Measurements from ENCODE around the gene EIF2AK2. TPM values are rescaled to one million over a fixed set of nuclear protein-coding genes. Genes with fewer than 3 reads are reported as not detected.
"Not testable (repeated sequence)": the region's sequence is repeated elsewhere in the genome, so short reads cannot be mapped to it uniquely, and the experiment has no call there.

EIF2AK2 gene
- total RNA-seq, result 37.6 TPM
- 6.4 TPM for polyA plus RNA-seq (ENCODE audit: insufficient read depth, low read depth, low replicate concordance)
- long read RNA-seq, donor 1, partial matches to known transcripts, result 0 of 4 reads
- long read RNA-seq, donor 1, other reads (novel, unspliced or antisense), result 0 of 4 reads
- long read RNA-seq, donor 2, full-length matches to known transcripts, result 4 of 4 reads
- long read RNA-seq, donor 2, partial matches to known transcripts, result 0 of 4 reads
- long read RNA-seq, donor 2, other reads (novel, unspliced or antisense), result 0 of 4 reads
- long read RNA-seq, donor 3, full-length matches to known transcripts, result 5 of 5 reads
- long read RNA-seq, donor 3, partial matches to known transcripts, result 0 of 5 reads
- long read RNA-seq, donor 3, other reads (novel, unspliced or antisense), result 0 of 5 reads
- long read RNA-seq, donor 4, partial matches to known transcripts, result 0 of 1 reads
- long read RNA-seq, donor 4, other reads (novel, unspliced or antisense), result 0 of 1 reads
- long read RNA-seq, donor 5, result 0 reads
- long read RNA-seq, donor 6, partial matches to known transcripts, result 0 of 2 reads
- long read RNA-seq, donor 6, other reads (novel, unspliced or antisense), result 0 of 2 reads
- long read RNA-seq, donor 7, full-length matches to known transcripts, result 8 of 30 reads
- long read RNA-seq, donor 7, partial matches to known transcripts, result 8 of 30 reads
- long read RNA-seq, donor 7, other reads (novel, unspliced or antisense), result 14 of 30 reads
- long read RNA-seq, donor 8, transcript EIF2AK2-206 (3 exons, 411 nt), result major isoform, 5 of 62 reads
- long read RNA-seq, donor 8, partial matches to known transcripts, result 52 of 62 reads
- long read RNA-seq, donor 8, other reads (novel, unspliced or antisense), result 5 of 62 reads
- long read RNA-seq, donor 9, partial matches to known transcripts, result 0 of 3 reads
- long read RNA-seq, donor 9, other reads (novel, unspliced or antisense), result 0 of 3 reads
- long read RNA-seq, donor 10, partial matches to known transcripts, result 0 of 3 reads
- long read RNA-seq, donor 10, other reads (novel, unspliced or antisense), result 0 of 3 reads

DNA sequence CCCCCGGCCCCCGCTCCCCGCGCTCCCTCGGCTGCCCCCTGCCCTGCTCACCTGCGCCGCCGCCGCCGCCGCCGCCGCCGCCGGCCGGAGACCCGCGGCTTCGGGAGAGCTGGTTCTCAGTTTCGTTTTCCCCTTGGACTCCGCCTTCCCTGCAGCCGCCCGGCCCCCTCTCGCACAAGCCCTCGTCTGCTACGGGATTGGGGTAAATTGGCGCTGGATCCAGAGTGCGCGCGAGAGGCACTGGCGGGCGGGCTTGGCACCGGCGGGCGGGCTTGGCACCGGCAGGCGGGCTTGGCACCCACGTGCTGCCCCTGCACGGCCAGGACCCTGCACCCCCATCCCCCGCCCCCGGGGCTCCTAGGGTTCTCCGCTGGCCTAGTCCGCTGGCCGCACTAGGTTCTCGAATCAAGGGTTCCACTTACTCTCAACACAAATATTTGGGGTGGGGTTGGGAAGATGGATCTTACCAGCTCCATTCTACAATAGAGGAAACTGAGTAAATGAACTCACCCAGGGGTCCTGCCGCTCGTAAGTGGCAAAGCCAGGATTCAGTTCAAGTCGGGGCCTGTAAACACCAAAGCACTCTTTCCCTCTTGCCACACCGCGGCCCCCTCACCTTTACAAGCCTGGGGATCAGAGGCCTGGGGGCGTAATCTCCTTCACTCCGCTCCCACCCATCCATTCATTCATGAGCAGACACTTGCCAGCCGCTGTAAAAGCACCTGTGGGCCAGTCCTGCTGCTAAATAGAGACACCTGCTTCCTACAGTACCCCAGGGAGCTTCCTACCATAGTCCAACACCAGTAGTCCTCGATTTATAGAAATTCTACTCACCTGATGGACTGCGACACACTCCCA, at the start of gene EIF2AK2:
Gene EIF2AK2, minus strand, starts transcription at position 124 of the 858 bp plus-strand sequence. CDS start 9,174 bp downstream, outside the sequence.
- H3K9me3 ChIP-seq (ENCODE audit: control insufficient read depth in 2 of 3, insufficient read depth in 1 of 3, low read length in 3 of 3), result no peaks in the 10 kb centered on the region
- intact Hi-C loops (cut with DNase I), result no loop called here
- peaks cover 0 to 4% (median 0%) of the 10 kb centered on the region in 3 donors for H3K36me3 ChIP-seq (ENCODE audit: control insufficient read depth in 2 of 3, insufficient read depth in 3 of 3, low read length in 3 of 3)
- H3K27me3 ChIP-seq (ENCODE audit: control insufficient read depth, insufficient read depth, low read length), result no peaks in the 10 kb centered on the region
- peaks cover 0 to 11% (median 10%) of the 10 kb centered on the region in 3 donors for H3K4me1 ChIP-seq (ENCODE audit: control insufficient read depth in 2 of 3, insufficient read depth in 2 of 3, low read depth in 1 of 3, low read length in 3 of 3)
- FAIRE-seq (no peak), DNase-seq (peak; percentile 87 to 94 (median 90))
- peak within 1 kb of the TSS; percentile 71 to 88 for H3K27ac ChIP-seq (ENCODE audit: low read depth in 2 of 2, low read length in 2 of 2)
- TF ChIP-seq, protein P1, sequence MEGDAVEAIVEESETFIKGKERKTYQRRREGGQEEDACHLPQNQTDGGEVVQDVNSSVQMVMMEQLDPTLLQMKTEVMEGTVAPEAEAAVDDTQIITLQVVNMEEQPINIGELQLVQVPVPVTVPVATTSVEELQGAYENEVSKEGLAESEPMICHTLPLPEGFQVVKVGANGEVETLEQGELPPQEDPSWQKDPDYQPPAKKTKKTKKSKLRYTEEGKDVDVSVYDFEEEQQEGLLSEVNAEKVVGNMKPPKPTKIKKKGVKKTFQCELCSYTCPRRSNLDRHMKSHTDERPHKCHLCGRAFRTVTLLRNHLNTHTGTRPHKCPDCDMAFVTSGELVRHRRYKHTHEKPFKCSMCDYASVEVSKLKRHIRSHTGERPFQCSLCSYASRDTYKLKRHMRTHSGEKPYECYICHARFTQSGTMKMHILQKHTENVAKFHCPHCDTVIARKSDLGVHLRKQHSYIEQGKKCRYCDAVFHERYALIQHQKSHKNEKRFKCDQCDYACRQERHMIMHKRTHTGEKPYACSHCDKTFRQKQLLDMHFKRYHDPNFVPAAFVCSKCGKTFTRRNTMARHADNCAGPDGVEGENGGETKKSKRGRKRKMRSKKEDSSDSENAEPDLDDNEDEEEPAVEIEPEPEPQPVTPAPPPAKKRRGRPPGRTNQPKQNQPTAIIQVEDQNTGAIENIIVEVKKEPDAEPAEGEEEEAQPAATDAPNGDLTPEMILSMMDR (IDR thresholded peaks at IDR 0.05; ENCODE audit: borderline replicate concordance, extremely low read depth, insufficient read depth), result no peak
- peak within 1 kb of the TSS; percentile 84 to 88 (median 88) for H3K9ac ChIP-seq (ENCODE audit: low read length in 3 of 3)
- H3K4me3 ChIP-seq (ENCODE audit: low read length in 3 of 3), result peak within 1 kb of the TSS; percentile 81 to 92 (median 88)

DNA sequence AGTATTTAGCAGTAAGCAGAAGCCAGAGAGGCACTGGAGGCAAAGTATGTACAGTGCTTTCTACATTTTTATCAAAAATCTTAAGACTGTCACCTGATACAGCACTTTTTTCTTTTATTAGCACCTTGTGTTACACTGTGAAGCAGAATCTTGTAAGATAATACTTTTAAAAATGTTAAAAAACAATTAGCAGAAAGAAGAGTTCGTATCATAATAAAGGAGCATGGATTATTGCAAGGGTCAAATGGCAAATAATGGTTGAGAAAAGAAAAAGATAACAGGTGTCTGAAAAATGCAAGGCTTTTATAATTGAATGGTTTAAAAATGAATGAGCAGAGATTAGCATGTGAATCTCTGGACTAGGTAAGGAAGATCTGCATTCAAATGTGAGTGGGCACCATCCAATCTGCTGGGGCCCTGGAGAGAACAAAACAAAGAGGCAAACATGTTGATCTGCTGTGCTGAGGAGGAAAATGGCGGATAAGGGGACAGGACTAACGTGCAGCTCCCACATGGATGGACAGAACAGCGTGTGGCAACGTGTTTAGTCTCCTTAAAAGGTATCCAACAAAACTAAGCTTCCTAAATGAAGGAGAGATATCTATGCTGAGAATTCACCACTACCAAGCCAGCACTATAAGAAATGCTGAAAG, 49.0 kb upstream of the EIF2AK2 start:
- FAIRE-seq, result no peak
- H3K9me3 ChIP-seq (ENCODE audit: control insufficient read depth in 2 of 3, insufficient read depth in 1 of 3, low read length in 3 of 3), result peaks cover 0 to 27% (median 9%) of the 10 kb centered on the region in 3 donors
- intact Hi-C loops (cut with DNase I), result no loop called here
- no peaks in the 10 kb centered on the region for H3K27me3 ChIP-seq (ENCODE audit: control insufficient read depth, insufficient read depth, low read length)
- H3K9ac ChIP-seq (ENCODE audit: low read length in 3 of 3), result no peak overlapping the region
- H3K4me1 ChIP-seq (ENCODE audit: control insufficient read depth in 2 of 3, insufficient read depth in 2 of 3, low read depth in 1 of 3, low read length in 3 of 3), result no peaks in the 10 kb centered on the region
- TF ChIP-seq, protein P1 (IDR thresholded peaks at IDR 0.05; ENCODE audit: borderline replicate concordance, extremely low read depth, insufficient read depth), result no peak
- DNase-seq, result no peak
- no peak overlapping the region for H3K27ac ChIP-seq (ENCODE audit: low read depth in 2 of 2, low read length in 2 of 2)
- no peak overlapping the region for H3K4me3 ChIP-seq (ENCODE audit: low read length in 3 of 3)
- peaks cover 24 to 51% (median 41%) of the 10 kb centered on the region in 3 donors for H3K36me3 ChIP-seq (ENCODE audit: control insufficient read depth in 2 of 3, insufficient read depth in 3 of 3, low read length in 3 of 3)

DNA sequence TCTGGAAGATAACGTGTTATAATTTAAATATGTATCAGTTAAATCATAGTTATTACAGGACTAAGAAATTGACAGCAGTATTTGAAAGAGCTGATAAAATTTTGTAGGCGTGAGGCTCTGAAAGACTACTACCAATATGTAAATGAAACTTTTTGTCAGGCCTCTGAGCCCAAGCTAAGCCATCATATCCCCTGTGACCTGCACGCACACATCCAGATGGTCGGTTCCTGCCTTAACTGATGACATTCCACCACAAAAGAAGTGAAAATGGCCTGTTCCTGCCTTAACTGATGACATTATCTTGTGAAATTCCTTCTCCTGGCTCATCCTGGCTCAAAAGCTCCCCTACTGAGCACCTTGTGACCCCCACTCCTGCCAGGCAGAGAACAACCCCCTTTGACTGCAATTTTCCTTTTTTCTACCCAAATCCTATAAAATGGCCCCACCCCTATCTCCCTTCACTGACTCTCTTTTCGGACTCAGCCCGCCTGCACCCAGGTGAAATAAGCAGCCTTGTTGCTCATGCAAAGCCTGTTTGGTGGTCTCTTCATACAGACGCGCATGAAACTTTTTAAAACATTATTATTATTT, 48.4 kb upstream of the EIF2AK2 start:
- H3K27ac ChIP-seq (ENCODE audit: low read depth in 2 of 2, low read length in 2 of 2); FAIRE-seq; H3K27me3 ChIP-seq (ENCODE audit: control insufficient read depth, insufficient read depth, low read length); H3K4me3 ChIP-seq (ENCODE audit: low read length in 3 of 3); intact Hi-C loops (cut with DNase I); H3K4me1 ChIP-seq (ENCODE audit: control insufficient read depth in 2 of 3, insufficient read depth in 2 of 3, low read depth in 1 of 3, low read length in 3 of 3); DNase-seq; H3K9ac ChIP-seq (ENCODE audit: low read length in 3 of 3): not testable (repeated sequence)
- peaks cover 24 to 45% (median 37%) of the 10 kb centered on the region in 3 donors for H3K36me3 ChIP-seq (ENCODE audit: control insufficient read depth in 2 of 3, insufficient read depth in 3 of 3, low read length in 3 of 3)
- H3K9me3 ChIP-seq (ENCODE audit: control insufficient read depth in 2 of 3, insufficient read depth in 1 of 3, low read length in 3 of 3), result peaks cover 0 to 27% (median 9%) of the 10 kb centered on the region in 3 donors
